ENCODE results near the gene FAM111A.
"Not testable (repeated sequence)": the region's sequence is repeated elsewhere in the genome, so short reads cannot be mapped to it uniquely, and the experiment has no call there.

The FAM111A gene

GRCh38 chr11:59142530-59143507 is at the start of gene FAM111A:
Gene FAM111A (plus strand): TSS chr11:59142856. CDS start chr11:59148873, 6,017 bp downstream.
- no peak for FAIRE-seq

GRCh38 chr11:59093576-59093975 is 49.1 kb upstream of the FAM111A start:
- FAIRE-seq, result not testable (repeated sequence)

GRCh38 chr11:59095225-59095624 is 47.4 kb upstream of the FAM111A start:
- FAIRE-seq, result not testable (repeated sequence)

DNA sequence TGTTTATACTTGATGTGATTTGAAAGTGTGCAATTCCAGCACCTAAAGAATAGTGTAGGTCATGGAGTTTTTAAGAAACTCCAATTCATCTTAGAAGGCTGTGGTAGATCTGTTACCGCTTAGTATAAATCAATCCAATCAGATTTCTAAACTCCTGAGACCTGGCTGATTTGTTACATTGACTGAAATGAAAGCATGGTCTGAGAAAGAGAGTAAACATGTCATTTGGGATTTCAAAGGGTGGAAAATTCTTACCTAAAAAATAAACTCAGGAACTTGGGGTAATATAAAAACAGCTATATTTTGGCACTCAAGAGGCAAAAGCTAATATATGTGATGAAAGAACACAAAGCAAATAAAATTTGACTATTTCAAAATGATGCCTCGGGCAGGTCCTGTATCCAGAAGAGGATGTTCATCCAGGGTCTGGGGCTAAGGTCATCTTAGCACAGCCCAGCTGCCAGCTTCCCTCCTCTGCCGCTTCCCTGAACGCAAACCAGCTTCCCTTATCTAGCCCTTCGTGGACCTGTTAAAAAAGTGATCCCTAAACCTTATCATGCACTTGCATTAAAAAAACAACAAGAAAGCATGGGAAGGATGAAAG is 46.6 kb upstream of the FAM111A start:
- not testable (repeated sequence) for FAIRE-seq

- FAIRE-seq, result no peak
These were observed 45.4 kb upstream of the FAM111A start for GRCh38 chr11:59097113-59097708.

DNA sequence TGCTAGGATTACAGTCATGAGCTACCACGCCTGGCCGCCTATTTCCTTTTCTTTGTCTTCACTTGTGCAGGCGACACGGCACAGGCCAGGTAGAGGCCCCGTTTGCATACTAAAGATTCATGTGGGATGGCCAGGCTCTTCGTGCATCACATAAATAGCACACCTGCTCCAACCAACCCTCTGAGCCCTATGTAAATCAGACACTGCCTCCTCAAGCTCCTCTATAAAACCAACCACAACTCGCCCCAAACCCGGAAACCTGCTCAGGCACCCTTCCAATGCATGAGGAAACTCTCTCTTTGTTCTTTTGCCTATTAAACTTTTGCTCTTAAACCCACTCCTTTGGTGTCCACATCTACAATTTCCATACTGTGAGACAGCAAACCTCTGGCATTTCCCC is 44.7 kb upstream of the FAM111A start:
- FAIRE-seq, result not testable (repeated sequence)

- FAIRE-seq, result no peak
These were observed 40.3 kb upstream of the FAM111A start for GRCh38 chr11:59102259-59102765.

DNA sequence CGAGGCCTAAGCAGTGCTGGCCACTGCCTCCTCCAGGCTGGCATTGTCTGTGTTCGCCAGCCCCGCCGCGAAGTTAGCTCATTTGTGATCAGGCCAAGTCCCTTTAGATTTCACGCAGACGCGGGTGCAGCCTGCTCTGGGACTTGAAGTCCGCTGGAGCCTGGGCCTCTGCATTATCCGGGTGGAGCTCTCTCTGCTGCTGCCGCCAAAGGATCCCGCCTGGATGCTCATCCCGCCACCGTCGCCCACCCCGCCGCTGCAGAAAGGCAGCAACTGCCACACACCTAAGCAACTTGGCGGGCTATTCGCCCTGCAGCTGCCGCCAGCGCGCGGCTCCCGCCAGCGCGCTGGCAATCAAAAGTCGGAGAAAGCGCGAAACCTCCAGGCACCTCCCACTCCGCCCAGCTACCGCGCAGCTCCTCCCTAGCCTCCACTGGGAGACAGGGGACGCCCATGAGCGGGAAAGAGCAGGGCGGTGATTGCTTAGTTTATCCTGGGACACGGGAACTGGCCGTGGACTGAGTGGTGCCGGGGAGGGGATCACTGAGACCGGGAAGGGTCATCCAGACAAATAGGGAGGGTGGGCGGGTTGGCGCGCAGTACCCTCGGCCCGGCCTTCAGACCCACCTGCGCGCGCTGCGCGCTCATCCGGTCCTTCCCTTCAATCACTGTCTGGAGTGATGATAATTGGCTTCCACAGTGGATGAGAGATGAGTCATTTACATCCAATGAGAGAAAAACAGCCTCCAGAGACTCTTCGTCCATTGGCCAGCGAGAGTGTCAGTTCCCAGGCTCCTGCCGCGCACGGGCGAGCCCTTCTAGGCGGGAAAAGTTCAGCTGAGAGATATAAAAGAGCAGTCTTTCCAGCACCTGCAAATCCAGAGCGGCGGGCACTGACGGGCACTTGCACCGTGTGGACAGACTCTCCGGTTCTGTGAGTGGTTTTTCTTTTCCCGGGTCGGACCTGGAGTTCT is 36.0 kb upstream of the FAM111A start, which contains the start of gene FAM111B:
TSS of gene FAM111B (plus strand) at position 875 of the 974 bp plus-strand sequence. CDS start 2,389 bp downstream, outside the sequence.
- no peak for FAIRE-seq

- FAIRE-seq, result not testable (repeated sequence)
These were observed 34.9 kb upstream of the FAM111A start for GRCh38 chr11:59107721-59108120.

- FAIRE-seq, result no peak
These were observed 30.2 kb upstream of the FAM111A start for GRCh38 chr11:59112494-59112893.

- no peak for FAIRE-seq
These were observed 28.3 kb upstream of the FAM111A start for GRCh38 chr11:59114344-59114743.

DNA sequence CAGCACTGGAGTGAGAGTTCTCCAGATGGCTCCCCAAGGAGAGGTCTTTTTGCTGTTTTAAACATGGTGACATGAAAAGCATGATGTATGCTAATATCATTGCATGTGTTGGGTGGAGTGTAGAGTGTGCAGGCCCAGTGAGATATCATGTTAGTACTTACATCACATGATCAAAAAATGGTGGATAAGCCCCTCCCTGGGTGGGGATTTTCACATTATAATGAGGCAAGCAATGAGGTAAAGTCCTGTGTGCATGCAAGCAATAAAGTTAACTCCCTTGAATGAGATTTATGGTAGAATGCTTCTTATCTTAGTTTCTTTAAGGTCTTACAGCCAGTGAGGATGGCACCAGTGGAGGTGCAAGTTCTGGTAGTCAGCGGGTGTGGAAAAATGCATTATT is 27.1 kb upstream of the FAM111A start:
- no peak for FAIRE-seq

- FAIRE-seq, result no peak
These were observed 24.9 kb upstream of the FAM111A start for GRCh38 chr11:59117774-59118173.

DNA sequence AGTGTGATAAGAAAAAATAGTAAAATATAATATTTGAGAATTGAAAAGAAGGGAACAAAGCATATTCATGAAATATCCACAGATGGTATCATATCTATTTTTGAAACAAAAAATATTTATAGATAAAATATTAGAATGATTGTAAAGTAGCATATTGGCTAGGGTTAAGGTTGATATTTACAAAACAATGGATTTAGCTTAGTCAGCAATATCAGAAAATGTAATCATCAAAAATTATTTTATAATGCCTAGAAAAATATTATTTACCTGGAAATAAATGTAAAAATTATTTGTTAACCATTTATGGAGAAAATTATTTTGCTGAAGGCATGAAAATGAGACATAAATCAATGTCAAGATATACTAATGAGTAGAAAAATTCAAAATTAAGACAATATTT is 22.8 kb upstream of the FAM111A start:
- FAIRE-seq, result no peak

DNA sequence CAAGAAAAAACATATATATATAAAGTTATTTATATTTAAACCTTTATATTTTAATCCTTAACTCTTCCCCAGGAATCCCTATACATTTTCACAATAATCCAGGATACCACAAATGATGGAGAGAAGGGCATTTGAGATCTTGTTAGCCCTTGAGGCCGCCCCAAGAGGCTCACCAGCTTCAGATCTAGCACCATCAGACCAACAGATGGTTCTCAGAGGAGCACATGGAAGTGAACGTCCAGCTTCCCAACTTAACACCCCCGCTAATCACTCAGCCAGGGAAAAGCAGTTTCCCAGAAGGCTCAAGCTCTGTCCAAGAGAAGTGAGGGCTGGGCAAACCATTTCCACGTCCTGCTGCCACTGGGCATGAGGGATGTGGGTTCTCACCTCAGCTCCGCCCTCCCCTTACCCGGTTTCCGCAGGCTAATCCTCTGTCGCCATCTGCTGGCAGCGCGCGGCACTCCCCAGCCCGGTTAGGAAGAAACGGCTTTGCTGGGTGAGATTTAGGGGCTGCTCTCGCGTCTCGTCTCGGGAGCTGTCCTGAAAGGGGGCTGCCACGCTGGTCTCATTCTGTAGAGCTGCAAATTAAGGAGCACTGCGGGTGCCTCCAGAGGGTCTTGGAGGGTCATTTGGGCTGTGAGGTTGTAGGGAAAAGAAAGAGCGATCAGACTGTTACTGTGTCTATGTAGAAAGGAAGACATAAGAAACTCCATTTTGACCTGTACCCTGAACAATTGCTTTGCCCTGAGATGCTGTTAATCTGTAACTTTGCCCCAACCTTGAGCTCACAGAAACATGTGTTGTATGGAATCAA is 6.8 kb upstream of the FAM111A start:
- FAIRE-seq, result no peak

DNA sequence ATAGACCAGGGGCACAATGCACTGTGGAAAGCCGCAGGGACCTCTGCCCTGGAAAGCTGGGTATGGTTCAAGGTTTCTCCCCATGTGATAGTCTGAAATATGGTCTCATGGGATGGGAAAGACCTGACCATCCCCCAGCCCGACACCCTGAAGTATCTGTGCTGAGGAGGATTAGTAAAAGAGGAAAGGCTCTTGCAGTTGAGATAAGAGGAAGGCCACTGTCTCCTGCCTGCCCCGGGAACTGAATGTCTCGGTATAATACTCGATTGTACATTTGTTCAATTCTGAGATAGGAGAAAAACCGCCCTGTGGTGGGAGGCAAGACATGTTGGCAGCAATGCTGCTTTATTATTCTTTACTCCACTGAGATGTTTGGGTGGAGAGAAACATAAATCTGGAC is 6.1 kb upstream of the FAM111A start:
- not testable (repeated sequence) for FAIRE-seq

- FAIRE-seq, result no peak
These were observed 5.5 kb upstream of the FAM111A start for GRCh38 chr11:59137190-59137589.

GRCh38 chr11:59138643-59139042 is 4.0 kb upstream of the FAM111A start:
- FAIRE-seq, result no peak

DNA sequence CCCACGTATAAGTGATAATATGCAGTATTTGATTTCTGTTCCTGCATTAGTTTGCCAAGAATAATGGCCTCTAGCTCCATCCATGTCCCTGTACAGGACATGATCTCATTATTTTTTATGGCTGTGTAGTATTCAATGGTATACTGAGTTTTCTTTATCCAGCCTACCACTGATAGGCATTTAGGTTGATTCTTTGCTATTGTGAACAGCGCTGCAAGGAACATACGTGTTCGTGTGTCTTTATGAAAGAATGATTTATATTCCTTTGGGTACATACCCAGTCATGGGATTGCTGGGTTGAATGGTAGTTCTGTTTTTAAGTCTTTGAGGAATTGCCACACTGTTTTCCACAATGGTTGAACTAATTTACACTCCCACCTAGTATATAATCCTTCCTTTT is 1.5 kb upstream of the FAM111A start:
- FAIRE-seq, result no peak

GRCh38 chr11:59141673-59142460 is 789 bp upstream of the FAM111A start:
- no peak for FAIRE-seq

Data from G401.6 (cell line).